Osteoblast (primary cell): Measurements from ENCODE around the gene PLAU. TPM values are rescaled to one million over a fixed set of nuclear protein-coding genes. Genes with fewer than 3 reads are reported as not detected.
"Not testable (repeated sequence)": the region's sequence is repeated elsewhere in the genome, so short reads cannot be mapped to it uniquely, and the experiment has no call there.

ENCODE experiments used
- DNase-seq: peaks from one replicate; pipeline ENCODE4 v3.0.0; 2011; ENCODE audit warnings: low spot score, mixed read lengths; ENCODE audit not compliant: insufficient read length; ENCODE audit errors: missing footprints
- H2AFZ ChIP-seq: 2 replicates; pipeline ENCODE4 v1.6.0; 2011; ENCODE audit warnings: mild to moderate bottlenecking, low read length
- H3K27ac ChIP-seq: 2 replicates; pipeline ENCODE4 v1.5.1; 2011; ENCODE audit warnings: mild to moderate bottlenecking, low read depth, low read length, moderate library complexity
- H3K27me3 ChIP-seq: 2 replicates; pipeline ENCODE4 v1.6.0; 2012; ENCODE audit warnings: mild to moderate bottlenecking, control low read depth, inconsistent platforms, low read length, moderate library complexity; ENCODE audit not compliant: insufficient read depth
- H3K36me3 ChIP-seq: 2 replicates; pipeline ENCODE4 v1.5.1; 2011; ENCODE audit warnings: mild to moderate bottlenecking, low read length, control low read depth, moderate library complexity; ENCODE audit not compliant: insufficient read depth
- H3K4me1 ChIP-seq: 2 replicates; pipeline ENCODE4 v1.5.1; 2011; ENCODE audit warnings: mild to moderate bottlenecking, low read length, control low read depth, moderate library complexity; ENCODE audit not compliant: insufficient read depth
- H3K4me2 ChIP-seq: 2 replicates; pipeline ENCODE4 v1.6.0; 2011; ENCODE audit warnings: mild to moderate bottlenecking, low read length; ENCODE audit not compliant: insufficient read depth
- H3K4me3 ChIP-seq: fragments of 200-600 bp; sonication (generic); 3 replicates; pipeline ENCODE4 v1.5.1; 2012; ENCODE audit warnings: mild to moderate bottlenecking, low read length, inconsistent platforms; ENCODE audit not compliant: insufficient read depth
- H3K79me2 ChIP-seq: 2 replicates; pipeline ENCODE4 v1.6.0; 2012; ENCODE audit warnings: mild to moderate bottlenecking, low read length, control low read depth, inconsistent platforms; ENCODE audit not compliant: insufficient read depth
- H3K9me3 ChIP-seq: 2 replicates; pipeline ENCODE4 v1.5.1; 2011; ENCODE audit warnings: low read depth, low read length, control low read depth
- H4K20me1 ChIP-seq: 2 replicates; pipeline ENCODE4 v1.6.0; 2012; ENCODE audit warnings: mild to moderate bottlenecking, low read length, control low read depth; ENCODE audit not compliant: insufficient read depth
- CTCF ChIP-seq: IDR thresholded peaks from 2 replicates; pipeline ENCODE4 v1.5.1; 2011; ENCODE audit warnings: mild to moderate bottlenecking, low read depth, low read length, moderate library complexity; ENCODE audit errors: extremely low read depth
- total RNA-seq: library from RNA; depleted of rRNA; stranded (reverse); fragments of >200 nt; gene quantifications from 2 replicates; pipeline ENCODE4 v1.2.3, GENCODE V29; 2012

The PLAU gene
- total RNA-seq, 1 donor, result 27.9 TPM

- Histone ChIP-seq H3K27me3 (no peaks in the 10 kb centered on the region), H3K9me3 (no peaks in the 10 kb centered on the region), H3K27ac (no peak overlapping the region), H3K36me3 (no peaks in the 10 kb centered on the region), H3K4me2 (no peak overlapping the region), H4K20me1 (no peaks in the 10 kb centered on the region), H3K4me3 (no peak overlapping the region), H3K79me2 (no peaks in the 10 kb centered on the region), H2AFZ (no peak overlapping the region), H3K4me1 (no peaks in the 10 kb centered on the region)
- no peak for DNase-seq
- no peak for TF ChIP-seq CTCF
These were observed 15.3 kb downstream of the PLAU start for GRCh38 chr10:73926152-73926764.

- not testable (repeated sequence) for H3K4me2 ChIP-seq, H3K79me2 ChIP-seq, H3K4me3 ChIP-seq, H4K20me1 ChIP-seq, H3K27ac ChIP-seq, DNase-seq, H3K4me1 ChIP-seq, H3K9me3 ChIP-seq, H3K27me3 ChIP-seq, H2AFZ ChIP-seq, H3K36me3 ChIP-seq
These were observed 19.8 kb downstream of the PLAU start for GRCh38 chr10:73930630-73931327.

- H3K36me3 ChIP-seq, result no peaks in the 10 kb centered on the region
- H3K79me2 ChIP-seq, result no peaks in the 10 kb centered on the region
- H4K20me1 ChIP-seq, result no peaks in the 10 kb centered on the region
- no peaks in the 10 kb centered on the region for H3K9me3 ChIP-seq
- no peak overlapping the region for H3K27ac ChIP-seq
- H2AFZ ChIP-seq, result no peak overlapping the region
- no peak overlapping the region for H3K4me2 ChIP-seq
- DNase-seq, result no peak
- no peak for TF ChIP-seq CTCF
- H3K27me3 ChIP-seq, result no peaks in the 10 kb centered on the region
- H3K4me3 ChIP-seq, result no peak overlapping the region
- no peaks in the 10 kb centered on the region for H3K4me1 ChIP-seq
These were observed 21.1 kb downstream of the PLAU start for GRCh38 chr10:73931767-73932619.

- Histone ChIP-seq H3K36me3 (no peaks in the 10 kb centered on the region), H3K27ac (no peak overlapping the region), H3K4me1 (no peaks in the 10 kb centered on the region), H3K4me2 (no peak overlapping the region), H3K79me2 (no peaks in the 10 kb centered on the region), H3K27me3 (no peaks in the 10 kb centered on the region), H4K20me1 (no peaks in the 10 kb centered on the region), H3K9me3 (no peaks in the 10 kb centered on the region), H3K4me3 (no peak overlapping the region), H2AFZ (no peak overlapping the region)
- no peak for DNase-seq
- no peak for TF ChIP-seq CTCF
These were observed 21.7 kb downstream of the PLAU start for GRCh38 chr10:73932620-73933112.
